HepG2 (cell line): Measurements from ENCODE around the gene FKBP5. TPM values are rescaled to one million over a fixed set of nuclear protein-coding genes. Genes with fewer than 3 reads are reported as not detected.

Experiments
- ATAC-seq: fragments of 200-7000 bp; cut with Tn5 transposase; 3 replicates; pipeline ENCODE4 v1.9.1; 2020; ENCODE audit warnings: mild to moderate bottlenecking, moderate library complexity
- BruUV-seq: library from RNA; stranded (reverse); fragments of 400-500 nt; replicated peaks from 2 replicates; lab custom pipeline; 2021; lab: Mats Ljungman, UMichigan
- CTCF ChIA-PET: fragments of 300-600 bp; formaldehyde crosslinking; extraction: SDS; loops from one replicate; lab custom pipeline; 2021; ENCODE audit warnings: low total read pairs, inconsistent platforms, low intra/inter-chr PET ratio; lab: Yijun Ruan, JAX
- POLR2A ChIA-PET: fragments of 350-600 bp; sonication (Branson Sonifier 250); formaldehyde crosslinking; loops from one replicate; lab custom pipeline; 2020; ENCODE audit warnings: antibody characterized with exemption, inconsistent platforms; lab: Yijun Ruan, JAX
- DNase-seq: peaks from one replicate; pipeline ENCODE4 v3.0.0-alpha.2; 2015; ENCODE audit warnings: low spot score
- FAIRE-seq: peaks from 3 replicates; lab custom pipeline; 2011; peaks lifted over from hg19 to GRCh38; lab: Jason Lieb, UNC
- H2AFZ ChIP-seq: one replicate; pipeline ENCODE4 v1.6.1; 2011; ENCODE audit warnings: low read length, inconsistent platforms
- H3K27ac ChIP-seq: fragments of 300-600 bp; 3 replicates; pipeline ENCODE4 v1.8.0; 2011; ENCODE audit warnings: mixed run types, mild to moderate bottlenecking, mixed read lengths, low read length, inconsistent platforms; ENCODE audit not compliant: insufficient read depth; ENCODE audit errors: extremely low read length
- H3K27me3 ChIP-seq, 2 experiments: fragments of 200-600 bp in 1 of 2; 2 replicates in 1 of 2; 3 replicates in 1 of 2; pipeline versions ENCODE4 v1.6.0 to v1.8.0; 2011; ENCODE audit warnings: low read length in 2 of 2, mild to moderate bottlenecking in 2 of 2, moderate library complexity in 2 of 2, inconsistent platforms in 1 of 2; ENCODE audit not compliant: insufficient read depth in 2 of 2, control insufficient read depth in 1 of 2
- H3K36me3 ChIP-seq, 2 experiments: fragments of 200-600 bp in 1 of 2; replicated peaks in 1 of 2; 2 replicates in 1 of 2; 3 replicates in 1 of 2; pipeline versions ENCODE4 v1.5.1 to v1.8.0; 2011; ENCODE audit warnings: low read length in 2 of 2, inconsistent platforms in 1 of 2; ENCODE audit not compliant: insufficient read depth in 2 of 2, control insufficient read depth in 1 of 2
- H3K4me1 ChIP-seq: 2 replicates; pipeline ENCODE4 v1.5.1; 2012; ENCODE audit warnings: low read length, inconsistent platforms; ENCODE audit not compliant: insufficient read depth
- H3K4me2 ChIP-seq: 2 replicates; pipeline ENCODE4 v1.6.0; 2011; ENCODE audit warnings: low read depth, low read length, inconsistent platforms
- H3K4me3 ChIP-seq, 3 experiments: fragments of 200-600 bp in 1 of 3; sonication (generic), shearing (Covaris generic) in 1 of 3; replicated peaks in 1 of 3; 2 replicates each; pipeline ENCODE4 v1.5.1; 2011 to 2016; ENCODE audit warnings: low read length in 3 of 3, inconsistent platforms in 2 of 3, low read depth in 2 of 3, mild to moderate bottlenecking in 2 of 3, control low read depth in 1 of 3, mixed read lengths in 1 of 3; ENCODE audit not compliant: insufficient read depth in 1 of 3
- H3K79me2 ChIP-seq: one replicate; pipeline ENCODE4 v1.6.1; 2011; ENCODE audit warnings: low read length, inconsistent platforms; ENCODE audit not compliant: insufficient read depth
- H3K9ac ChIP-seq: 2 replicates; pipeline ENCODE4 v1.6.0; 2011; ENCODE audit warnings: mild to moderate bottlenecking, low read depth, low read length, inconsistent platforms; ENCODE audit not compliant: insufficient read depth
- H3K9me3 ChIP-seq: 2 replicates; pipeline ENCODE4 v1.5.1; 2012; ENCODE audit warnings: mild to moderate bottlenecking, low read length
- H4K20me1 ChIP-seq: 2 replicates; pipeline ENCODE4 v1.6.0; 2011; ENCODE audit warnings: inconsistent platforms, mild to moderate bottlenecking, low read length, moderate library complexity; ENCODE audit not compliant: insufficient read depth
- BRF2 ChIP-seq: sonication (generic); formaldehyde crosslinking; IDR thresholded peaks from 2 replicates; pipeline ENCODE4 v1.8.1; 2022; ENCODE audit warnings: mild to moderate bottlenecking, missing genetic modification reagents
- CEBPZ ChIP-seq: IDR thresholded peaks from 2 replicates; pipeline ENCODE4 v1.6.1; 2012; ENCODE audit warnings: low read length, improper control_type of control experiment
- EHMT2 ChIP-seq: fragments of 200-600 bp; sonication (generic); IDR thresholded peaks from 2 replicates; pipeline ENCODE4 v1.7.0; 2017; ENCODE audit warnings: antibody characterized with exemption, low read depth, low read length, borderline replicate concordance
- NFYB ChIP-seq: sonication (generic); formaldehyde crosslinking; IDR thresholded peaks from 2 replicates; pipeline ENCODE4 v1.4.0; 2020; ENCODE audit warnings: missing genetic modification reagents
- NR2F1 ChIP-seq, 2 experiments: fragments of 450-650 bp in 1 of 2; formaldehyde crosslinking in 1 of 2; IDR thresholded peaks; 2 replicates each; pipeline versions ENCODE4 v1.5.0 to v1.6.1; 2016 to 2020; ENCODE audit warnings: mild to moderate bottlenecking in 1 of 2, missing compliant biosample characterization in 1 of 2, missing genetic modification reagents in 1 of 2, moderate library complexity in 1 of 2
- NRL ChIP-seq: sonication (generic); formaldehyde crosslinking; IDR thresholded peaks from 2 replicates; pipeline ENCODE4 v1.5.0; 2020; ENCODE audit warnings: missing genetic modification reagents, mild to moderate bottlenecking, moderate library complexity, borderline replicate concordance
- TEF ChIP-seq: sonication (generic); formaldehyde crosslinking; IDR thresholded peaks from 2 replicates; pipeline ENCODE4 v1.5.0; 2020; ENCODE audit warnings: missing genetic modification reagents
- THYN1 ChIP-seq: sonication (generic); formaldehyde crosslinking; IDR thresholded peaks from 2 replicates; pipeline ENCODE4 v1.8.1; 2023; ENCODE audit warnings: low read depth, mild to moderate bottlenecking, moderate library complexity, missing genetic modification reagents, borderline replicate concordance
- ZEB1 ChIP-seq: IDR thresholded peaks from 2 replicates; pipeline ENCODE4 v1.6.1; 2012; ENCODE audit warnings: mild to moderate bottlenecking, low read depth, inconsistent platforms; ENCODE audit not compliant: insufficient replicate concordance
- ZNF687 ChIP-seq: sonication (generic); formaldehyde crosslinking; IDR thresholded peaks from 2 replicates; pipeline ENCODE4 v1.5.1; 2020; ENCODE audit warnings: mild to moderate bottlenecking, missing genetic modification reagents, moderate library complexity
- ZNF740 ChIP-seq: sonication (generic); formaldehyde crosslinking; IDR thresholded peaks from 2 replicates; pipeline ENCODE4 v1.4.0; 2020; ENCODE audit warnings: missing genetic modification reagents
- WGBS: methylation state at CpG from one replicate; pipeline ENCODE4 v1.1.6; 2017; ENCODE audit warnings: low lambda C conversion rate; 5-methylcytosine and 5-hydroxymethylcytosine counted together
- in situ Hi-C: cut with HindIII; loops from 2 replicates; pipeline ENCODE4 v1.10.0; 2017; ENCODE audit warnings: low pct_unique_long_range_greater_than_20kb; ENCODE audit not compliant: extremely low pct_ligation_motif_present
- intact Hi-C: fragments of 100-400 bp; cut with micrococcal nuclease; formaldehyde crosslinking; loops from one replicate; pipeline ENCODE4 v1.10.0; 2022; ENCODE audit not compliant: unreplicated experiment
- polyA plus RNA-seq, 8 experiments: library from polyadenylated mRNA; depleted of rRNA in 3 of 8; stranded (reverse) in 7 of 8; unstranded in 1 of 8; fragments of >200 nt; fragmentation: Illumina TruSeq in 4 of 8; extraction: Trizol in 4 of 8; gene quantifications; 2 replicates each; pipeline versions ENCODE4 v1.2.1 to v1.2.3, GENCODE V29; 2011 to 2016; ENCODE audit warnings: low read depth in 4 of 8, missing spikeins in 1 of 8, mixed read lengths in 1 of 8; ENCODE audit not compliant: insufficient read depth in 1 of 8
- total RNA-seq, 5 experiments: library from RNA; depleted of rRNA; stranded (reverse); fragments of >200 nt; fragmentation: Illumina TruSeq; extraction: Trizol; gene quantifications; 2 replicates each; pipeline ENCODE4 v1.2.3, GENCODE V29; 2016; ENCODE audit warnings: low read depth in 1 of 5

Gene FKBP5
- total and polyA plus RNA-seq, 2 of the 13 experiments (the other 11 are each of a cell fraction or from before 2014, with no cell fraction given), result 8.0 to 17.4 TPM

- Histone ChIP-seq H3K36me3 (peaks cover 4 to 56% of the 10 kb centered on the region in 2 experiments), H2AFZ (no peak overlapping the region), H4K20me1 (no peaks in the 10 kb centered on the region), H3K79me2 (no peaks in the 10 kb centered on the region), H3K27ac (no peak overlapping the region), H3K4me1 (no peaks in the 10 kb centered on the region), H3K27me3 (no peaks in the 10 kb centered on the region), H3K4me2 (no peak overlapping the region), H3K9ac (no peak overlapping the region), H3K4me3 (no peak overlapping the region), H3K9me3 (no peaks in the 10 kb centered on the region)
- no TSS peak for BruUV-seq
- POLR2A ChIA-PET, result no interaction called here
- DNase-seq (no peak), FAIRE-seq (no peak), ATAC-seq (no peak)
- intact Hi-C loops, result no loop called here
- 98% methylated on average over 8 of the region's 8 CpGs for WGBS
- in situ Hi-C loops, result no loop called here
- CTCF ChIA-PET, result no interaction called here
- TF ChIP-seq ZEB1 (no peak), BRF2 (CRISPR knock-in tag) (no peak), NRL (no peak), ZNF740 (CRISPR knock-in tag) (no peak), NFYB (CRISPR knock-in tag) (no peak), NR2F1 (CRISPR knock-in tag; IDR thresholded peaks at IDR 0.05) (no peak), ZNF687 (CRISPR knock-in tag) (no peak), THYN1 (no peak), CEBPZ (no peak), TEF (no peak), EHMT2 (no peak)
These were observed 99.4 kb downstream of the FKBP5 start for GRCh38 chr6:35589201-35589739.
